IPS-NIHi7 (cell line): ENCODE data around the gene PCDHB1.
"Not testable (repeated sequence)": the region's sequence is repeated elsewhere in the genome, so short reads cannot be mapped to it uniquely, and the experiment has no call there.

ENCODE experiments used
- DNase-seq: peaks from one replicate; pipeline ENCODE4 v3.0.0; 2012; ENCODE audit warnings: mixed read lengths; ENCODE audit errors: extremely low spot score

The PCDHB1 gene

GRCh38 chr5:141082228-141082627 lies 31.1 kb downstream of the PCDHB1 start:
- no peak for DNase-seq

DNA sequence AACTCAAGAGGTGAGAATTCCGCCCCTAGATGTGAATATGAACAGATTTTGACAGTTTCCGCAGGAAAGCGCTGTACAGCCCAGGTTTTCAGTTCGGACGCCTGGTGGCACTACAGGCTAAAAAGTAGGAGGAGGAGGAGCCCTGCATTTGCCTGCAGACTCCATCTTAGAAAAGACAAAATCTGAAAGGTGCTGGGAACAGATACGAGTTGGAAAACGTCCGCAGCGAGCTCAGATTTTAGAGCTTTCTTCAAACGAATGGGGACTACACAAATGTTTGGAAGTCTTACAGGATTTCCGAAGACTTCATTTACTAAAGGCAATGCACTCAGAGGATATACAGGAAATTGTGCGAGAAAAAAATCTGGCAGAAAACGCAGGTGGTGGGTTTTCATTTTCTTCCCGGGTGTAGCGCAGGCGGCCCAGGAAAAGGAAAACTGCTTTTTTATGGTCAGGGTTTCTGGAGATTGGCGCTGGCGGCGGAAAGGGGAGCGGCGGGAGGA lies 33.4 kb downstream of the PCDHB1 start:
- DNase-seq, result peak; percentile 53

DNA sequence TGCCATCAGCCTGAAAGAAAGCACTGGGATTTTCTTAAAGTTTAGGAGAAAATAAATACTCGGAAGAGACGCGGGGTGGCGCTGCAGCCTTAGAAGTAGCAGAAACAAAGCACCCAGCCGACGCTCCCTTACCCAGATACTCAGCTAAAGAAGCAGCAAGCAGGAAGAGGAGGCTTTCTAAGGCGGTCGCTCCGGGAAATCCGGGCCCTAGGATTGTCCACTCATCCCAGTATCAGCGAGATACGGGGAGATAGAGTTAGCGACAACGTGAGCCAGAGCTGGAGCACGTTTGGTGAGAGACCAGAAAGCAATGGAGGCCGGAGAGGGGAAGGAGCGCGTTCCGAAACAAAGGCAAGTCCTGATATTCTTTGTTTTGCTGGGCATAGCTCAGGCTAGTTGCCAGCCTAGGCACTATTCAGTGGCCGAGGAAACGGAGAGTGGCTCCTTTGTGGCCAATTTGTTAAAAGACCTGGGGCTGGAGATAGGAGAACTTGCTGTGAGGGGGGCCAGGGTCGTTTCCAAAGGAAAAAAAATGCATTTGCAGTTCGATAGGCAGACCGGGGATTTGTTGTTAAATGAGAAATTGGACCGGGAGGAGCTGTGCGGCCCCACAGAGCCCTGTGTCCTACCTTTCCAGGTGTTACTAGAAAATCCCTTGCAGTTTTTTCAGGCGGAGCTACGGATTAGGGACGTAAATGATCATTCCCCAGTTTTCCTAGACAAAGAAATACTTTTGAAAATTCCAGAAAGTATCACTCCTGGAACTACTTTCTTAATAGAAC lies 43.5 kb downstream of the PCDHB1 start, which contains the start of gene PCDHB2:
Gene PCDHB2, plus strand, starts transcription at position 135 of the 782 bp plus-strand sequence. Its CDS starts 176 bp downstream, at position 311.
- DNase-seq, result peak; percentile 83

DNA sequence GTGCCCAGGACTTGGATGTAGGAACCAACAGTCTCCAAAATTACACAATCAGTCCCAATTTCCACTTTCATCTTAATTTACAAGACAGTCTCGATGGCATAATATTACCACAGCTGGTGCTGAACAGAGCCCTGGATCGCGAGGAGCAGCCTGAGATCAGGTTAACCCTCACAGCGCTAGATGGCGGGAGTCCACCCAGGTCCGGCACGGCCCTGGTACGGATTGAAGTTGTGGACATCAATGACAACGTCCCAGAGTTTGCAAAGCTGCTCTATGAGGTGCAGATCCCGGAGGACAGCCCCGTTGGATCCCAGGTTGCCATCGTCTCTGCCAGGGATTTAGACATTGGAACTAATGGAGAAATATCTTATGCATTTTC lies 44.1 kb downstream of the PCDHB1 start:
- DNase-seq, result no peak

DNA sequence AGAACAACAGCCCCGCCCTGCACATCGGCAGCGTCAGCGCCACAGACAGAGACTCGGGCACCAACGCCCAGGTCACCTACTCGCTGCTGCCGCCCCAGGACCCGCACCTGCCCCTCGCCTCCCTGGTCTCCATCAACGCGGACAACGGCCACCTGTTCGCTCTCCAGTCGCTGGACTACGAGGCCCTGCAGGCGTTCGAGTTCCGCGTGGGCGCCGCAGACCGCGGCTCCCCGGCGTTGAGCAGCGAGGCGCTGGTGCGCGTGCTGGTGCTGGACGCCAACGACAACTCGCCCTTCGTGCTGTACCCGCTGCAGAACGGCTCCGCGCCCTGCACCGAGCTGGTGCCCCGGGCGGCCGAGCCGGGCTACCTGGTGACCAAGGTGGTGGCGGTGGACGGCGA lies 45.0 kb downstream of the PCDHB1 start:
- DNase-seq, result not testable (repeated sequence)

DNA sequence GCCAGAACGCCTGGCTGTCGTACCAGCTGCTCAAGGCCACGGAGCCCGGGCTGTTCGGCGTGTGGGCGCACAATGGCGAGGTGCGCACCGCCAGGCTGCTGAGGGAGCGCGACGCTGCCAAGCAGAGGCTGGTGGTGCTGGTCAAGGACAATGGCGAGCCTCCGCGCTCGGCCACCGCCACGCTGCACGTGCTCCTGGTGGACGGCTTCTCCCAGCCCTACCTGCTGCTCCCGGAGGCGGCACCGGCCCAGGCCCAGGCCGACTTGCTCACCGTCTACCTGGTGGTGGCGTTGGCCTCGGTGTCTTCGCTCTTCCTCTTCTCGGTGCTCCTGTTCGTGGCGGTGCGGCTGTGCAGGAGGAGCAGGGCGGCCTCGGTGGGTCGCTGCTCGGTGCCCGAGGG lies 45.4 kb downstream of the PCDHB1 start:
- not testable (repeated sequence) for DNase-seq

GRCh38 chr5:141100243-141100805 lies 49.1 kb downstream of the PCDHB1 start, which contains the start of gene PCDHB3:
PCDHB3 (plus strand) TSS chr5:141100473; CDS start chr5:141100650, 177 bp downstream.
- DNase-seq, result peak; percentile 61

DNA sequence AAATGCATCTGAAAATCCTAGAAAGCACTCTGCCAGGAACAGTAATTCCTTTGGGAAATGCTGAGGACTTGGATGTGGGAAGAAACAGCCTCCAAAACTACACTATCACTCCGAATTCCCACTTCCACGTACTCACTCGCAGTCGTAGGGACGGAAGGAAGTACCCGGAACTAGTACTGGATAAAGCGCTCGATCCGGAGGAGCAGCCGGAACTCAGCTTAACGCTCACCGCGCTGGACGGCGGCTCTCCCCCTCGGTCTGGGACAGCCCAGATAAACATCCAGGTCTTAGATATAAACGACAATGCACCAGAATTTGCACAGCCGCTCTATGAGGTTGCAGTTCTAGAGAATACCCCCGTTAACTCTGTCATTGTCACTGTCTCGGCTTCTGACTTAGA lies 49.9 kb downstream of the PCDHB1 start:
- no peak for DNase-seq

- not testable (repeated sequence) for DNase-seq
Measured at GRCh38 chr5:141102070-141102469, 50.9 kb downstream of the PCDHB1 start.

- DNase-seq, result not testable (repeated sequence)
Measured at GRCh38 chr5:141102471-141102870, 51.3 kb downstream of the PCDHB1 start.

DNA sequence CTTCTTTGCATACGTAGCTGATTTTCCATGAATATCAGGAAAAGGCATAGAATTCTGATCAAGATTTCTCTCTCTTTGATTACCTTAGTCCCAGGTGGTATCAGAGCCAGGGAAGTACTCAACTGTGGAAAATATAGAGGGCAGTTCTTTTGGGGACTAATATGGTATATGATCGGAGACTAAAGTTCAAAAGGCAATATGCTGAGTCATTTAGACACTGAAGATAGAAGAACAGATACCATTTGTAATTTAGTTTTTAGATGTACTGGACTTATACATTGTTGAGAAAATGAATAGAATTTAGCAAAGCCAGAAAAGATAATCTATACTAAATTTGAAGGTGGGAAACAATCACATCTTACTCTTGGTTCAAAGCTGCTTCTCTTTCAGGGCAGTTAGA lies 54.2 kb downstream of the PCDHB1 start:
- no peak for DNase-seq
